Heart right ventricle (tissue), 16 donors: ENCODE measurements around the gene TBC1D10B. TPM values are rescaled to one million over a fixed set of nuclear protein-coding genes. Genes with fewer than 3 reads are reported as not detected.

ENCODE experiments used
- ATAC-seq, 8 donors: fragments of 200-7000 bp; cut with Tn5 transposase; one replicate each; pipeline ENCODE4 v1.9.1; 2020; ENCODE audit warnings: mild to moderate bottlenecking in 8 of 8, moderate library complexity in 8 of 8, moderate number of reproducible peaks in 1 of 8
- DNase-seq, 2 donors: peaks; one replicate each; pipeline ENCODE4 v3.0.0-alpha.2; 2020
- H3K27ac ChIP-seq, 10 donors: fragments of 200-600 bp; sonication (generic) in 2 of 10; one replicate each; pipeline versions ENCODE4 v1.5.0 to v1.8.0; 2020 to 2022; ENCODE audit warnings: mild to moderate bottlenecking in 3 of 10
- H3K27me3 ChIP-seq, 7 donors: fragments of 200-600 bp; one replicate each; pipeline ENCODE4 v1.8.0; 2021 to 2022; ENCODE audit warnings: mild to moderate bottlenecking in 2 of 7
- H3K36me3 ChIP-seq, 9 donors: fragments of 200-600 bp; sonication (generic) in 1 of 9; one replicate each; pipeline versions ENCODE4 v1.5.0 to v1.8.0; 2020 to 2022; ENCODE audit warnings: mild to moderate bottlenecking in 2 of 9
- H3K4me1 ChIP-seq, 9 donors: fragments of 200-600 bp; sonication (generic) in 1 of 9; one replicate each; pipeline versions ENCODE4 v1.5.0 to v1.8.0; 2020 to 2022; ENCODE audit warnings: mild to moderate bottlenecking in 4 of 9
- H3K4me3 ChIP-seq, 10 donors: fragments of 200-600 bp; sonication (generic) in 2 of 10; one replicate each; pipeline versions ENCODE4 v1.5.0 to v1.8.0; 2020 to 2022; ENCODE audit warnings: mild to moderate bottlenecking in 7 of 10, moderate library complexity in 2 of 10
- H3K9me3 ChIP-seq, 11 donors: fragments of 200-600 bp in 10 of 11; sonication (generic) in 2 of 11; one replicate each; pipeline versions ENCODE4 v1.5.0 to v1.8.0; 2013 to 2022; ENCODE audit warnings: mild to moderate bottlenecking in 2 of 11, control low read depth in 1 of 11, moderate library complexity in 1 of 11
- CTCF ChIP-seq, 9 donors: fragments of 200-600 bp; sonication (generic) in 2 of 9; IDR thresholded peaks; one replicate each; pipeline versions ENCODE4 v1.5.0 to v1.8.0; 2021 to 2022; ENCODE audit warnings: antibody characterized with exemption in 9 of 9, mild to moderate bottlenecking in 5 of 9, moderate library complexity in 1 of 9
- WGBS, 2 donors: extraction: QIAGEN DNeasy Blood & Tissue Kit; methylation state at CpG; one replicate each; pipeline ENCODE4 v1.1.7; 2013; ENCODE audit warnings: inconsistent platforms in 1 of 2; 5-methylcytosine and 5-hydroxymethylcytosine counted together
- intact Hi-C, 10 donors: fragments of 100-400 bp; cut with DNase I; formaldehyde crosslinking; loops; one replicate each; pipeline versions ENCODE4 v1.11.1 to v1.14.2; 2022
- polyA plus RNA-seq, 2 donors: library from polyadenylated mRNA; stranded (reverse); fragments of 200-250 nt; gene quantifications; one replicate each; pipeline ENCODE4 v1.2.3, GENCODE V29; 2013
- total RNA-seq, 10 donors: library from RNA; stranded (reverse); fragmentation: NEBNext Ultra II Directional in 3 of 10; extraction: Animal tissue kit (Norgen Biotek cat#: 25700) in 3 of 10; gene quantifications; one replicate each; pipeline versions ENCODE4 v1.2.1 to v1.2.4, GENCODE V29; 2021 to 2023
- donor health status: Arrhythmogenic right ventricular cardiomyopathy.
- donor health status: ischemic (EF 13 %, LVEDD 7.1; RV severe dilation, severe dysfunction).
- donor health status: healthy with polysubstance abuse.
- donor health status: DM: no; HTN: yes; CAD: no.
- donor health status: DM: no; HTN: no; CAD: no.
- donor health status: ischemic (EF 25% LVEDD 6.9; RV normal size, moderate dysfunction).
- donor health status: ischemic (EF 25% LVEDD 5.7; RV mildly dilated, moderate dysfunction).
- donor health status: healthy.
- donor health status: DM: yes; HTN: yes; CAD: no.
- donor health status: Ischemic cardiomyopathy.
- donor health status: ischemic (EF 35%, LVEDD 5.7; RV mildly dilated, moderate dysfunction).
- donor health status: nonischemic (EF 11% LVEDD 7.7; RV severe dilation, severe dysfunction).
- donor health status: DM: yes; HTN: yes; CAD: no.
- donor health status: PGD.
- donor health status: ischemic (EF 29% LVEDD 5.4; RV normal size, mild dysfunction).
- donor health status: nonischemic (EF 23%, LVEDD 6.1; RV moderate dilation, normal function).

Gene TBC1D10B
- total and polyA plus RNA-seq, 12 donors, result 18.0 to 30.0 (median 22.5) TPM

- no peak for DNase-seq
- Histone ChIP-seq H3K27ac (no peak overlapping the region), H3K4me1 (peaks cover 10 to 42% (median 23%) of the 10 kb centered on the region in 9 donors), H3K9me3 (no peaks in the 10 kb centered on the region), H3K27me3 (no peaks in the 10 kb centered on the region), H3K36me3 (no peaks in the 10 kb centered on the region), H3K4me3 (no peak overlapping the region)
- 88 to 89% methylated on average over 8 of the region's 8 CpGs for WGBS, 2 donors
- no peak for ATAC-seq
- TF ChIP-seq CTCF (IDR thresholded peaks at IDR 0.05), result no peak
- intact Hi-C loops, result no loop called here
These were observed 5.6 kb upstream of the TBC1D10B start for GRCh38 chr16:30375864-30376263.

- Histone ChIP-seq H3K36me3 (no peaks in the 10 kb centered on the region), H3K4me3 (no peak within 1 kb of the TSS), H3K9me3 (no peaks in the 10 kb centered on the region), H3K4me1 (peaks cover 10 to 37% (median 22%) of the 10 kb centered on the region in 9 donors), H3K27me3 (no peaks in the 10 kb centered on the region), H3K27ac (no peak within 1 kb of the TSS)
- 79% methylated on average over 6 of the region's 6 CpGs for WGBS, 2 donors
- no peak for TF ChIP-seq CTCF (IDR thresholded peaks at IDR 0.05)
- intact Hi-C loops, result no loop called here
- DNase-seq (no peak), ATAC-seq (no peak)
These were observed 4.2 kb upstream of the TBC1D10B start, which contains the start of gene MYL11 for GRCh38 chr16:30374538-30374937. Gene MYL11 (plus strand): TSS chr16:30374802. CDS start chr16:30374858, 56 bp downstream.

- no peak overlapping the region for H3K27ac ChIP-seq
- ATAC-seq (no peak), DNase-seq (no peak)
- H3K4me3 ChIP-seq, result no peak overlapping the region
- H3K27me3 ChIP-seq, result no peaks in the 10 kb centered on the region
- 90 to 92% methylated on average over 5 of the region's 5 CpGs for WGBS, 2 donors
- H3K4me1 ChIP-seq, result peaks cover 5 to 43% (median 29%) of the 10 kb centered on the region in 9 donors
- TF ChIP-seq CTCF (IDR thresholded peaks at IDR 0.05), result no peak
- H3K9me3 ChIP-seq, result no peaks in the 10 kb centered on the region
- no peaks in the 10 kb centered on the region for H3K36me3 ChIP-seq
- intact Hi-C loops, result no loop called here
These were observed 2.4 kb upstream of the TBC1D10B start for GRCh38 chr16:30372725-30373124.

GRCh38 chr16:30372038-30372712, 1.9 kb upstream of the TBC1D10B start:
- H3K36me3 ChIP-seq, result no peaks in the 10 kb centered on the region
- no peaks in the 10 kb centered on the region for H3K9me3 ChIP-seq
- peak overlapping the region in 7 of 10 donors; percentile 80 to 96 (median 91) for H3K27ac ChIP-seq
- intact Hi-C loops, result no loop called here
- H3K27me3 ChIP-seq, result no peaks in the 10 kb centered on the region
- DNase-seq, result no peak
- no peak overlapping the region for H3K4me3 ChIP-seq
- H3K4me1 ChIP-seq, result peaks cover 7 to 43% (median 29%) of the 10 kb centered on the region in 9 donors
- 71 to 72% methylated on average over 6 of the region's 6 CpGs for WGBS, 2 donors
- TF ChIP-seq CTCF (IDR thresholded peaks at IDR 0.05), result no peak
- ATAC-seq, result no peak
